IPS-18c (cell line): ENCODE data around the gene TRPM4.
"Not testable (repeated sequence)": the region's sequence is repeated elsewhere in the genome, so short reads cannot be mapped to it uniquely, and the experiment has no call there.

Experiments used
- H3K4me3 ChIP-seq: 2 replicates; pipeline ENCODE4 v1.7.0; 2013; ENCODE audit warnings: low read depth, mild to moderate bottlenecking, low read length, moderate library complexity; ENCODE audit not compliant: insufficient read depth
- H3K9me3 ChIP-seq: one replicate; pipeline ENCODE4 v1.6.1; 2013; ENCODE audit warnings: mild to moderate bottlenecking, low read length, moderate library complexity; ENCODE audit not compliant: control insufficient read depth, insufficient read depth

TRPM4 gene

DNA sequence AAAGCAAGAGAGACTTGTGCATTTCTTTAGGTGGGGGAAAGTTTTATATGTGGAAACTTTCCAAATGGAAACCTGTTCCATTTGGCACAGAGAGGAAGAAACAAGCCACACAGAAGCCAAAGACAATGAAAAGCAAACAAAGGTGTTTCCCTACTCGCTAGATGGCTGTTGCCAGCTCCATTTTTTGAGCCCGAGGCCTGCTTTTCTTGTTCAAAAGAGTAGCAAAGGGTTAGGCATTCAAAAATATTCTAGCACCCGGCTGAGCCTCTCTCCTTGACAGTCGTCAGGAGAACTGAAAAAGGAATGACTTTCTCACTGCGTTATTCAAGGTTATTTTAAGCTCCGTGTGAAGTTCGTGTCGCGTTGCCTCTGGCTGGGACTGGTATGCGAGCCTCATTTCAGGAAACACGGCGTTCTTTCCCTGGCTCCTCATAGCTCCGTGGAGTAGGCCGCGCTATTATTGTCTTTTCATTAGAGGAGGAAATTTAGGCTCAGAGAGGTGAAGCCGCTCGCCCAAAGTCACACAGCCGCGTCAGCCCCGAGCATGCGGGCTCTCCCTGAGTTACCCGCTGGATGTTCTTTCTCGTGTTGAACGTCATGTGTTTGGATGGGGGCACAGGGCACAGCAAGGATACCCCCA lies 7.6 kb downstream of the TRPM4 start:
- no peak overlapping the region for H3K4me3 ChIP-seq
- H3K9me3 ChIP-seq, result no peaks in the 10 kb centered on the region

DNA sequence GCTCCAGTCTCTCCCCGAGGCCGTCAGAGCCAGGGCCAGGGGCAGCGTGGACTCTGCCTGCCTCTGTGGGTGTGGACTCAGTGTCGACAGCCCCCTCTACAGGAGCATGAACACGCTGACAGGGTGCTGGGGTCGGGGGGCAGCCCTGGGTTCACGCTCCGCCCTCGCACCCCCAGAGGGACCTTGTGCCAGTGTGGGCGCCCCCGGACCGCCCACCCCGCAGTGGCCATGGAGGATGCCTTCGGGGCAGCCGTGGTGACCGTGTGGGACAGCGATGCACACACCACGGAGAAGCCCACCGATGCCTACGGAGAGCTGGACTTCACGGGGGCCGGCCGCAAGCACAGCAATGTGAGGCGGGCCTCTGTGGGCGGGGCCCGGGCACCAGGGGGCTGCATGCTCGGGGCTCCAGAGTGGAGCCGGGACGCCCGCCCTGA lies 8.3 kb downstream of the TRPM4 start:
- H3K4me3 ChIP-seq, result no peak overlapping the region; the same call in 1 of the 2 replicates
- H3K9me3 ChIP-seq, result no peaks in the 10 kb centered on the region

DNA sequence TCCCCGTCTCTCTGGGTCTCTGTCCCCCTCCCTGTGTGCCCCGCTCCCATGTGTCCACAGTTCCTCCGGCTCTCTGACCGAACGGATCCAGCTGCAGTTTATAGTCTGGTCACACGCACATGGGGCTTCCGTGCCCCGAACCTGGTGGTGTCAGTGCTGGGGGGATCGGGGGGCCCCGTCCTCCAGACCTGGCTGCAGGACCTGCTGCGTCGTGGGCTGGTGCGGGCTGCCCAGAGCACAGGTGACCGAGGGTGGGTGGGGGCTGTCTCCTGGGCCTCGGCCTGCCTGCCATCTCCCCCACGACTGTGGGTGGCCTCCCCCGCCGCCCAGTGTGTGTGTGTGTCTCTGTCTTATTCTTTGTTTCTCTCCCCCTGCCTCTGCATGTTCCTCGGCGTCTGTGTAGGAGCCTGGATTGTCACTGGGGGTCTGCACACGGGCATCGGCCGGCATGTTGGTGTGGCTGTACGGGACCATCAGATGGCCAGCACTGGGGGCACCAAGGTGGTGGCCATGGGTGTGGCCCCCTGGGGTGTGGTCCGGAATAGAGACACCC lies 10.3 kb downstream of the TRPM4 start:
- no peaks in the 10 kb centered on the region for H3K9me3 ChIP-seq
- no peak overlapping the region for H3K4me3 ChIP-seq

DNA sequence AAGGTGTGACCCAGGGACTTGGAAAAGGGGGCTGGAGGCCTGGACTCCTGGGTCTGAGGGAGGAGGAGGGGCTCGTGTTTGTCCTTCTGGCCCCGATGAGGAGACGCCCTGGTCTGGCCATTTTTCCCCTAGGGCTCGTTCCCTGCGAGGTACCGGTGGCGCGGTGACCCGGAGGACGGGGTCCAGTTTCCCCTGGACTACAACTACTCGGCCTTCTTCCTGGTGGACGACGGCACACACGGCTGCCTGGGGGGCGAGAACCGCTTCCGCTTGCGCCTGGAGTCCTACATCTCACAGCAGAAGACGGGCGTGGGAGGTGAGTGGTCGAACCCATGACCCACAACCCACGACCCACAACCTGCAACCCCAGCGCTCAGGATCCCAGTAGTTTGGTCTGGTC lies 10.8 kb downstream of the TRPM4 start:
- no peaks in the 10 kb centered on the region for H3K9me3 ChIP-seq
- no peak overlapping the region for H3K4me3 ChIP-seq

DNA sequence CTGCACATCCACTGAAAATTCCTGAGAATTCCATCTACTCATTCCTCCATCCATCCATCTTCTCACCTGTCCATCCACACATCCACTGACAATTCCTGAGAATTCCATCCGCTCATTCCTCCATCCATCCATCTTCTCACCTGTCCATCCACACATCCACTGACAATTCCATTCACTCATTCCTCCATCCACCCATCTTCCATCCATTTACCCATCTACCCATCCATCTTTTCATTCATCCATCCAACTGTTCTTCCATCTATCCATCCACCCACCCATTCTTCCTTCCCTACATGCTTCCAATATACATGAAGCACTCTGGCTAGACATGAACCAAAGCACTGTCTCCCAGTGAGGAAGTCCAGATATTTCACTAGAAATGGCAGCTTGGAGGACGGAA lies 15.6 kb downstream of the TRPM4 start:
- Histone ChIP-seq H3K4me3 (no peak overlapping the region), H3K9me3 (no peaks in the 10 kb centered on the region)

DNA sequence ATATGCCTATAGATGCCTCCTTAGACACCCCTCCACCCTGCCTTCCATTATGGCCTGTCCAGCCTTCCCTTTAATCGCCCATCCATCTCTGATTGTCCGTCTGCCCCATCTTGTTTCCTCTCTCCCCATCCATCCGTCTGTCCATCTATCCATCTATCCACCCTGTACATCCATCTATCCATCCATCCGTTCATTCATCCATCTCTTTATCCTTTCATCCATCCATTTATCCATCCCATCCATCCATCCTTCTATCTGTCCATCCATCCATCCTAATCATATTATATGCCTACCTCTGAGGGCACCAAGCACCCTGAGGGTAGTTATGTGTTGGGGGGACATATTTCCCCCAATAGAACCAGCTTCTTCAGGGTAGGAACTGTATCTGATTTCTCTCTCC lies 23.1 kb downstream of the TRPM4 start:
- Histone ChIP-seq H3K9me3 (no peaks in the 10 kb centered on the region), H3K4me3 (no peak overlapping the region)

DNA sequence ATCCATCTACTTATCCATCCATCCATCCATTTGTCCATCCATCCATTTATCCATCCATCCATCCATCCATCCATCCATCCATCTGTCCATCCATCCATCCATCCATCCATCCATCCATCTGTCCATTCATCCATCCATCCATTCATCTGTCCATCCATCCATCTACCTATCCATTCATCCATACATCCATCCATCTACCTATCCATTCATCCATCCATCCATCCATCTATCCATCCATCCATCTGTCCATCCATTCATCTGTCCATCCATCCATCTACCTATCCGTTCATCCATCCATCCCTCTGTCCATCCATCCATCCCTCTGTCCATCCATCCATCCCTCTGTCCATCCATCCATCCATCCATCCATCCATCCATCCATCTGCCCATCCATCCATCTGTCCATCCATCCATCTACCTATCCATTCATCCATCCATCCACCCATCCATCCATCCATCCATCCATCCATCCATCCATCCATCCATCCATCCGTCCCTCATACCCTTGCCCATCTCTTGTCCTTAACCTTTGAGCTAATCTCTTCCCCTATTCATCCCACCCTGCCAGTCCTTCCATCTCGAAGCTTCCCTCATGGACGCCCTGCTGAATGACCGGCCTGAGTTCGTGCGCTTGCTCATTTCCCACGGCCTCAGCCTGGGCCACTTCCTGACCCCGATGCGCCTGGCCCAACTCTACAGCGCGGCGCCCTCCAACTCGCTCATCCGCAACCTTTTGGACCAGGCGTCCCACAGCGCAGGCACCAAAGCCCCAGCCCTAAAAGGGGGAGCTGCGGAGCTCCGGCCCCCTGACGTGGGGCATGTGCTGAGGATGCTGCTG lies 24.6 kb downstream of the TRPM4 start:
- not testable (repeated sequence) for H3K4me3 ChIP-seq, H3K9me3 ChIP-seq

DNA sequence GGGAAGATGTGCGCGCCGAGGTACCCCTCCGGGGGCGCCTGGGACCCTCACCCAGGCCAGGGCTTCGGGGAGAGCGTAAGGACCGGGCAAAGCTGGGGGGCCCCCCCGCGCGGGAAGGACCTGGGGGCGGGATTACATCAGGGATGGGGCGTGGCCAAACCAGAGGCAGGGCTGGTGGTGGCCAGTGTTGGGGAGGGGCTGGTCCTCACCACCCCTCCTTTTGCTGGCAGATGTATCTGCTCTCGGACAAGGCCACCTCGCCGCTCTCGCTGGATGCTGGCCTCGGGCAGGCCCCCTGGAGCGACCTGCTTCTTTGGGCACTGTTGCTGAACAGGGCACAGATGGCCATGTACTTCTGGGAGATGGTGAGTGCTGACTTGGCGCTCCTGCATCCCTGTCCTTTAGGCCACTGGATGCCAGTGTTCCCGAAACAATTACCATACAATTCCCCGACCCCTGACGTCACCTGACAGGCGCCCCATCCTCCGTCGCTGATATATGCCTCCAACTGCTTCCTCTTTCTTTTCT lies 25.3 kb downstream of the TRPM4 start:
- Histone ChIP-seq H3K4me3 (no peak overlapping the region), H3K9me3 (no peaks in the 10 kb centered on the region)

DNA sequence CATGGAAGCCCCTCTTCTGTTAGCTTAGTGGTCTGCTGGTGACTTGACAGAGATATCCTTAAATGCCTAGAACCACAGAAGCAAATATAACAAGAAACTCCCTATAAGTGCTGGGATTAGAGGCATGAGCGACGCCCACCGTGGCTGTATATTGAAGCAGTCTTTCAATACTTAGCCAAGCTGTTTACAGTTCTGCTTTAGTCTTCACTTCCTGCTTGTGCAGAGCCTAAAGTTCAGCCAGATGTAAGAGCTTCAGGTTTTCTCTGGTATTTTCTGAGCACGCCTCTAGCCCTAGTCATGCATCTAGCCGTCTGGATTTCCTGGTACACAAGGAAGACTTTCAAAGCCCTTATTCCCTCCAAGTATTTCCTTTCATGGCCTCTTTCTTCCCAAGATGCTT lies 28.5 kb downstream of the TRPM4 start:
- H3K9me3 ChIP-seq, result no peaks in the 10 kb centered on the region

DNA sequence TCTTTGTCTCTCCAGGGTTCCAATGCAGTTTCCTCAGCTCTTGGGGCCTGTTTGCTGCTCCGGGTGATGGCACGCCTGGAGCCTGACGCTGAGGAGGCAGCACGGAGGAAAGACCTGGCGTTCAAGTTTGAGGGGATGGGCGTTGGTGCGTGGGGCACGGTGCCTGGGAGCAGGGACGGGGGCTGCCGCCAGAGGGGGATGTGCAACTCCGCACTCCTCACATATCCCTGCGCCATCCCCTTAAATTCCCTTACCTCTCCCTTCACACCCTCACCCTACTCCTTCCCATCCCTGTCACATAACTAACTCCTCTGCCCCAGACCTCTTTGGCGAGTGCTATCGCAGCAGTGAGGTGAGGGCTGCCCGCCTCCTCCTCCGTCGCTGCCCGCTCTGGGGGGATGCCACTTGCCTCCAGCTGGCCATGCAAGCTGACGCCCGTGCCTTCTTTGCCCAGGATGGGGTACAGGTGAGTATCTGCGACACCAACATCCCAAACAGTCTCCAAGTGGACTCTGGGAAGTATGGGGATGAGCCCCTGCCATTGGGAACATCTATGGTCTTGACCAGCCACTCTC lies 31.1 kb downstream of the TRPM4 start:
- Histone ChIP-seq H3K4me3 (no peak overlapping the region), H3K9me3 (no peaks in the 10 kb centered on the region)

More for the DNA sequence above, 28.5 kb downstream of the TRPM4 start:
- H3K4me3 ChIP-seq, result no peak overlapping the region

DNA sequence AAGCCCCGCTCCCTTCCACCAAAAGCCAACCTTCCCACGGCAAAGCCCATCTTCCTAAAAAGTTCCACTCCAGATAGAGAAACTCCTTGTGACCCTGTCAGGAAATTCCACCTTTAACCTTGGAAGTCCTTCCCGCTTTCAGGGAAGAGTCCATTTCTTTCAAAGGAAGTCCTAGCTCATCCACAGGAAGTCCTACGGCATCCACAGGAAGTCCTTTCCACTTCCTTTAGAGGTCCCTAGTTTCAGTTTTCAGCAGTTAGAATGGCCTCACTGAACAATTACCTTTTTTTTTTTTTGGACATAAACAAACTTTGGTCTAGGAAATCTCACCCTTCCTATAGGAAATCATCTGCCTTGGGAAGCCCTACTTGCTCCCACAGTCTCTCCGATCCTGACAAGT lies 31.7 kb downstream of the TRPM4 start:
- Histone ChIP-seq H3K9me3 (no peaks in the 10 kb centered on the region), H3K4me3 (no peak overlapping the region)

DNA sequence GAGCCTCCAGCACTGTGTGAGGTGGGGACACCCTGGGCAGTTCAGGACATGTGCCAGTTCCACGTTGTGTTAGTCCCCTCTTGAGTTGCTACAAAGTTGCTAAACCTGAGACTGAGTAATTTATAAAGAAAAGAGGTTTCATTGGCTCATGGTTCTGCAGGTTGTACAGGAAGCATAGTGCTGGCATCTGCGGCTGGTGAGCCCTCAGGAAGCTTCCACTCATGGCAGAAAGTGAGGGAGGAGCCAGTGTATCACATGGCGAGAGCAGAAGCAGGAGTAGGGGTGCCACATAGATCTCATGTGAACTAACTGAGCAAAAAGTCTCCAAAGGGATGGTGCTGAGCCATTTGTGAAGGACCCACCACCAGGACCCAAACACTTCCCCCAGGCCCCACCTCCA lies 33.2 kb downstream of the TRPM4 start:
- Histone ChIP-seq H3K9me3 (no peaks in the 10 kb centered on the region), H3K4me3 (no peak overlapping the region)

DNA sequence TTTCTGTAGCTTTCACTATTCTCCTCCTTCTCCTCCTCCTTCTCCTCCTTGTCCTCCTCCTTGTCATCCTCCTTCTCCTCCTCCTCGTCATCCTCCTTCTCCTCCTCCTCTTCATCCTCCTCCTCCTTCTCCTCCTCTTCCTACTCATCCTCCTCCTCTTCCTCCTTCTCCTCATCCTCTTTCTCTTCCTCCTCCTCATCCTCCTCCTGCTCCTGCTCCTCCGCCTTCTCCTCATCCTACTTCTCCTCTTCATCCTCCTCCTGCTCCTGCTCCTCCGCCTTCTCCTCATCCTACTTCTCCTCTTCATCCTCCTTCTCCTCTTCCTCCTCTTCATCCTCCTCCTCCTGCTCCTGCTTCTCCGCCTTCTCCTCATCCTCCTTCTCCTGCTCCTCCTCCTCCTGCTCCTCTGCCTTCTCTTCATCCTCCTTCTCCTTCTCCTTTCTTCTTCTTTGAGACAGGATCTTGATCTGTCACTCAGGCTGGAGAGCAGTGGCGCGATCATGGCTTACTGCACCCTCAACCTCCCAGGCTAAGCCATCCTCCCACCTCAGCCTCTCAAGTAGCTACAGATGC lies 36.3 kb downstream of the TRPM4 start:
- Histone ChIP-seq H3K4me3 (no peak overlapping the region), H3K9me3 (no peaks in the 10 kb centered on the region)

DNA sequence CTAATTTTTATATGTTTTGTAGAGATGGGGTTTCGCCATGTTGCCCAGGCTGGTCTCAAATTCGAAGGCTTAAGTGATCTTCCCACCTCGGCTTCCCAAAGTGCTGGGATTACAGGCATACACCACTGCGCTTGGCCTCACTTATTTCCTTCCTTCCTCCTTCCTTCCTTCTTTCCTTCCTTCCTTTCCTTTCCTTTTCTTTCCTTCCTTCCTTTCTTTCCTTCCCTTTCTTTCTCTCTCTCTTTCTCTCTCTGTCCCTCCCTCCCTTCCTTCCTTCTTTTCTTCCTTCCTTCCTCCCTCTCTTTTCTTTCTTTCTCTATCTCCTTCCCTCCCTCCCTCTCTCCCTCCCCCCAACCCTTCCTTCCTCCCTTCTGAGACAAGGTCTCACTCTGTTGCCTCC lies 36.8 kb downstream of the TRPM4 start:
- Histone ChIP-seq H3K4me3 (no peak overlapping the region), H3K9me3 (no peaks in the 10 kb centered on the region)

DNA sequence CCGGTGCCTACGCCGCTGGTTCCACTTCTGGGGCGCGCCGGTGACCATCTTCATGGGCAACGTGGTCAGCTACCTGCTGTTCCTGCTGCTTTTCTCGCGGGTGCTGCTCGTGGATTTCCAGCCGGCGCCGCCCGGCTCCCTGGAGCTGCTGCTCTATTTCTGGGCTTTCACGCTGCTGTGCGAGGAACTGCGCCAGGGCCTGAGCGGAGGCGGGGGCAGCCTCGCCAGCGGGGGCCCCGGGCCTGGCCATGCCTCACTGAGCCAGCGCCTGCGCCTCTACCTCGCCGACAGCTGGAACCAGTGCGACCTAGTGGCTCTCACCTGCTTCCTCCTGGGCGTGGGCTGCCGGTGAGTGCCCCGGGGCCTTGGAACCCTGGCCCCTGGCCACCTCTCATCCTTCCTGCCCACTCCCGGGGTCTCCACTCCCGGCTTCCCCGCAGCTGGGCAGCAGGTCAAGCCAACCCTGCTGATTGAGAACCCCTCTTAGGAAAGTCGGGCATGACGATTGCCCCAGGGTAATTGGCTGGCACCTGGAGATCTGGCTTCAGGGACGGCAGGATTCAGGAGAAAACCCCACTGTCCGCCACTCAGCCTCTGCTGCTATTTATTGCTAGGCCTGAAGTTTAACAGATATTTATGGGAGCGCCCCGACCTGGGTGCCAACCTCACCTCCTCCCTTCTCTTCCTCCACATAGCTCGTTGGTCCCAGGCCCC lies 39.1 kb downstream of the TRPM4 start:
- Histone ChIP-seq H3K4me3 (no peak overlapping the region), H3K9me3 (no peaks in the 10 kb centered on the region)

DNA sequence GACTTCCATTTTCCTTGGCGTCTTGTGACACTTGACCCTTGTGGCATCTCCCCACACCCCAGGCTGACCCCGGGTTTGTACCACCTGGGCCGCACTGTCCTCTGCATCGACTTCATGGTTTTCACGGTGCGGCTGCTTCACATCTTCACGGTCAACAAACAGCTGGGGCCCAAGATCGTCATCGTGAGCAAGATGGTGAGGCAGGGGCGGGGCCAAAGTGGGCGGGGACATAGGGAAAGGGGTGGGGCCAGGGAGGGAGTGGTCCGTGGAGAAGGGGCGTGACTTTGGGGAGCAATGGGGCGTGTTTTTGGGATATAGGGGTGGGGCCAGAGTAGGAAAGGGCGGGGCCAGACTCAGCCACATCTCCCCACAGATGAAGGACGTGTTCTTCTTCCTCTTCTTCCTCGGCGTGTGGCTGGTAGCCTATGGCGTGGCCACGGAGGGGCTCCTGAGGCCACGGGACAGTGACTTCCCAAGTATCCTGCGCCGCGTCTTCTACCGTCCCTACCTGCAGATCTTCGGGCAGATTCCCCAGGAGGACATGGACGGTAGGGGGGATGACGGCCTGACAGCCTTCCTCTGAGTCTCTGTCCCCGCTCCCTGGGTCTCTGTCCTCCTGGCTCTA lies 42.8 kb downstream of the TRPM4 start:
- Histone ChIP-seq H3K4me3 (no peak overlapping the region), H3K9me3 (no peaks in the 10 kb centered on the region)

DNA sequence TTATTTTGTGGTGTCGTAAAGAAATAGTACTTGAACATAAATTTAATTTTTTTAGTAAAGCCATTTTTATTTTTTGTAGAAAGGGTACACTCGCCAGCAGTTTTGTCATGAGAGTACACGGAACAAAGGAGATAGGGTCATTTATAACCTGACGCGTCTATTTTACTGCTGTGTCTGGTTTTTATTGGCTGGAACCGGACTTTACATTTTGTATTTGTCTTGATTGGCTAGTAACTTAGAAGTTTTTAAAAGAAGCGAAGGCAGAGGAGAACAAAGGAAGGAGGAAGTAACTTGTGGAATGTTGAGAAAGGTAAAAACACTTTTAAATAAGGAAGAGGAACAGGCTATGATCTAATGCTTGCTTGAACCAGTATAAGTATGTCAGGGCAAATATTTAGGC lies 43.5 kb downstream of the TRPM4 start:
- no peaks in the 10 kb centered on the region for H3K9me3 ChIP-seq
- H3K4me3 ChIP-seq, result no peak overlapping the region
